Peyer's patch (tissue), 4 donors: Measurements from ENCODE around the gene TRAF3. TPM values are rescaled to one million over a fixed set of nuclear protein-coding genes. Genes with fewer than 3 reads are reported as not detected.
A peak's percentile ranks its signal among the peaks of the same experiment; 100 is the strongest.

Experiments used
- DNase-seq, 3 donors: peaks; one replicate each; pipeline ENCODE4 v3.0.0-alpha.2; 2017 to 2019
- H3K27ac ChIP-seq, 4 donors: fragments of 200-600 bp; sonication (generic); one replicate each; pipeline ENCODE4 v1.5.1; 2016 to 2019
- H3K27me3 ChIP-seq, 2 donors: fragments of 200-600 bp; sonication (generic); one replicate each; pipeline ENCODE4 v1.5.1; 2019
- H3K36me3 ChIP-seq, 3 donors: fragments of 200-600 bp; sonication (generic); one replicate each; pipeline ENCODE4 v1.5.1; 2016 to 2019
- H3K4me1 ChIP-seq, 4 donors: fragments of 200-600 bp; sonication (generic); one replicate each; pipeline ENCODE4 v1.5.1; 2016 to 2019
- H3K4me3 ChIP-seq, 4 donors: fragments of 200-600 bp; sonication (generic); 1 replicate in 3 of 4; 2 replicates in 1 of 4; pipeline ENCODE4 v1.5.1; 2016 to 2019; ENCODE audit warnings: mild to moderate bottlenecking in 1 of 4
- H3K9me3 ChIP-seq, 4 donors: fragments of 200-600 bp; sonication (generic); one replicate each; pipeline ENCODE4 v1.5.1; 2016 to 2019; ENCODE audit warnings: mild to moderate bottlenecking in 1 of 4
- POLR2A ChIP-seq, 2 donors: fragments of 450-650 bp; IDR thresholded peaks; one replicate each; pipeline ENCODE4 v1.5.1; 2017; ENCODE audit warnings: antibody characterized with exemption in 2 of 2, mild to moderate bottlenecking in 2 of 2, moderate library complexity in 2 of 2
- total RNA-seq, 4 donors: library from RNA; depleted of rRNA; stranded (reverse); fragments of >200 nt; gene quantifications; one replicate each; pipeline ENCODE4 v1.1.0, GENCODE V29; 2016
- TF ChIP-seq, protein P1 (sequence below), 6 experiments: fragments of 450-650 bp in 4 of 6; fragments of 200-600 bp in 2 of 6; sonication (generic) in 1 of 6; IDR thresholded peaks; one replicate each; pipeline ENCODE4 v1.5.1; 2017 to 2019; ENCODE audit warnings: antibody characterized with exemption in 6 of 6, mild to moderate bottlenecking in 3 of 6, moderate library complexity in 1 of 6

TRAF3 gene
- total RNA-seq, 4 donors from 2014 or later: 31.7 to 47.8 (median 41.8) TPM

DNA sequence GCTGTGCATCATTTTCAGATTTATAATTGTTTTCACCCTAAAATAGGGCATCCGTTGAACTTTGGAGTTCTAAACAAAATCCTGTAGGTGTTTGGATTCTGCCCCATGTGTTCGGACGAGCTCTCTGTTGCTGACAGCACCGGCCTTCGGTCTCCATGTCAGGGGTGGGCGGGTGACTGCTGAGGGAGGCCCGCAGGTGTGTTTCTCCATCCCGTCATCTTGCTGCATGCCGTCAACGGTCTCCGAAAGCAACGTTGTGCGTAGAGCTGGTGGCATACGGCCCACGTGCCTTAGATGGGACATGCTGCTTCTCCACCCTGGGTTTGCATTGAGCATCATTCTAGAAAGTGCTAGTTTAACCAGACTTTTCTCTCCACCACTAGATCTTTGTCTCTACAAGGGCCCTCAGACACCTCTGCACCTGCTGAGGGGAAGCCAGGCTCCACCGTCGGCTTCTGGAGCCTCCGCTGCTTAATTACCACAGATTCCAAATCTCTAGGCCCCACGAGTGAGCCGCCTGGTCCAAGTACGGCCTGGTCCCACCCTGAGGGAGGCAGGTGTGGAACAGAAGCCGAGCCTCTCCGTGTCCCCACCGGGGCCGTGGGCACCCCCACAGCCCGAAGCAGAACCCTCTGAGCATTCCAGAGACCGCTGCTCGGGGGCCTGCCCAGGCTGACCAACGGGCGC, 129.5 kb downstream of the TRAF3 start:
- Histone ChIP-seq H3K4me1 (peaks cover 0 to 12% (median 5%) of the 10 kb centered on the region in 4 donors), H3K4me3 (no peak overlapping the region), H3K36me3 (peaks cover 0 to 39% (median 0%) of the 10 kb centered on the region in 3 donors), H3K27me3 (no peaks in the 10 kb centered on the region), H3K9me3 (no peaks in the 10 kb centered on the region), H3K27ac (no peak overlapping the region)
- no peak for TF ChIP-seq POLR2A (IDR thresholded peaks at IDR 0.05)
- TF ChIP-seq, protein P1, sequence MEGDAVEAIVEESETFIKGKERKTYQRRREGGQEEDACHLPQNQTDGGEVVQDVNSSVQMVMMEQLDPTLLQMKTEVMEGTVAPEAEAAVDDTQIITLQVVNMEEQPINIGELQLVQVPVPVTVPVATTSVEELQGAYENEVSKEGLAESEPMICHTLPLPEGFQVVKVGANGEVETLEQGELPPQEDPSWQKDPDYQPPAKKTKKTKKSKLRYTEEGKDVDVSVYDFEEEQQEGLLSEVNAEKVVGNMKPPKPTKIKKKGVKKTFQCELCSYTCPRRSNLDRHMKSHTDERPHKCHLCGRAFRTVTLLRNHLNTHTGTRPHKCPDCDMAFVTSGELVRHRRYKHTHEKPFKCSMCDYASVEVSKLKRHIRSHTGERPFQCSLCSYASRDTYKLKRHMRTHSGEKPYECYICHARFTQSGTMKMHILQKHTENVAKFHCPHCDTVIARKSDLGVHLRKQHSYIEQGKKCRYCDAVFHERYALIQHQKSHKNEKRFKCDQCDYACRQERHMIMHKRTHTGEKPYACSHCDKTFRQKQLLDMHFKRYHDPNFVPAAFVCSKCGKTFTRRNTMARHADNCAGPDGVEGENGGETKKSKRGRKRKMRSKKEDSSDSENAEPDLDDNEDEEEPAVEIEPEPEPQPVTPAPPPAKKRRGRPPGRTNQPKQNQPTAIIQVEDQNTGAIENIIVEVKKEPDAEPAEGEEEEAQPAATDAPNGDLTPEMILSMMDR (IDR thresholded peaks at IDR 0.05): no peak
- DNase-seq: peak in 1 of 3 donors; percentile 31

DNA sequence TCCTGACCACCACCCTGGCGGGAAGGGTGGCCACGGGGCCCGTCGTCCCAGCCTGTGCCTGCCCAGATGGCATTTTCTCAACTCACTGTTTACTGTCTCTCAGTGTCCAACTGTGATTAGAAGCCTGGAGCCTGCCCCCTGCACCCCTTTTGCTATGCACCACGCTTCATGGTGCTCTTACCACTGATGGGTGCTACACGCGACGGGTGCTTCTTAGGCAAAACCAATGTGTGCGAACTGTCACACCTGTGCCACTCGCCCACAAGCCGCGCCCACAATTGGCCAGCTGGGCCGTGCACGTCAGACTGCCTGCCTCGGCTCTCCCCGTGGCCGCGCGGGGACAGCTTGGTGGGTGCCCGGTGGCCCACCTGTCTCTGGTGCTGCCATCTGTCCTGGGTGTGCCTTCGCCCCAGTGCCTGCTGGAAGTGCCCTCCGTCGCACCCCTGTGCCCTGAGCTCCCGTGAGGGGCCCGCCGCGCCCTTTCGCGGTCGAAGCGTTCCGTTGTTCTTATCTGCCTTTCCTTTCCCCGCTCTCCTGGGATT, 130.1 kb downstream of the TRAF3 start:
- Histone ChIP-seq H3K27me3 (no peaks in the 10 kb centered on the region), H3K36me3 (peaks cover 0 to 39% (median 0%) of the 10 kb centered on the region in 3 donors), H3K27ac (no peak overlapping the region), H3K4me1 (peaks cover 0 to 6% (median 2%) of the 10 kb centered on the region in 4 donors), H3K4me3 (no peak overlapping the region), H3K9me3 (no peaks in the 10 kb centered on the region)
- DNase-seq: no peak
- TF ChIP-seq POLR2A (IDR thresholded peaks at IDR 0.05): no peak
- TF ChIP-seq, protein P1 (IDR thresholded peaks at IDR 0.05): no peak

DNA sequence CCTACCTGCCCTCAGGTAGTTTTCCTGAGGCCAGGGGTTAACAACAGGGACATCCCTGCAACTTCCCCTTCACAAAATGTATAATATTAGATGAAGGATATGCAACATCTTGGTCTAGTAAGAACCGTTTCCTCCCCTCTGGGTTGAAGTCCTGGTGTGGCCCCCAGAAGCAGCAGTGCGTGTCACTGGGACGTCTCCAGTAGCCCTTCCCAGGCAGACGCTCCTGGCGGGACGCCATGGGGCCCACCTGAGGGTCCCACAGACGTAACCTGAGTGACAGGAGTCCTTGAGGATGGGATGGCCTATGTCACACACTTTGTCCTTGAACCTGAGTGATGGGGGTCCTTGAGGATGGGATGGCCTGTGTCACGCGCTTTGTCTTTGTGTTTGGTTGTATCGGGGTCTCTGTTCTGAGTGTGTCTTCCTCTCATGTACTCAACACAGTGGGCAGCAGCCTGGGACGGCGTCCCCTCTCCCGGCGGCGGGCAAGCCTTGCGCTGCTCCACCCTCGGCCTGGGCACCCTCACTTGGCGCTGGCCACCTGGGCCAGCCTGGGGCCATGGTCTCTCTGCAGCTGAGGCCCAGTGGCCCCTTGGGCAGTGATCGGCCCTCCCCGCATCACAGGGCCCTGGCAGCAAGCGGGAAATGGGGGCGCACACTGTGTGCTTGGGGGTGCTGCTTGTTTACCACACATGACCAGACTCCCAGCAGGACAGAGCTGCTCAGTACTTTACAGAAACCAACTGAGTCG, 130.9 kb downstream of the TRAF3 start:
- TF ChIP-seq POLR2A (IDR thresholded peaks at IDR 0.05): no peak
- TF ChIP-seq, protein P1 (IDR thresholded peaks at IDR 0.05): no peak
- H3K4me1 ChIP-seq: peaks cover 0 to 1% (median 0%) of the 10 kb centered on the region in 4 donors
- no peak for DNase-seq
- peaks cover 0 to 34% (median 0%) of the 10 kb centered on the region in 3 donors for H3K36me3 ChIP-seq
- H3K27me3 ChIP-seq: no peaks in the 10 kb centered on the region
- H3K4me3 ChIP-seq: no peak overlapping the region
- no peaks in the 10 kb centered on the region for H3K9me3 ChIP-seq
- H3K27ac ChIP-seq: no peak overlapping the region

DNA sequence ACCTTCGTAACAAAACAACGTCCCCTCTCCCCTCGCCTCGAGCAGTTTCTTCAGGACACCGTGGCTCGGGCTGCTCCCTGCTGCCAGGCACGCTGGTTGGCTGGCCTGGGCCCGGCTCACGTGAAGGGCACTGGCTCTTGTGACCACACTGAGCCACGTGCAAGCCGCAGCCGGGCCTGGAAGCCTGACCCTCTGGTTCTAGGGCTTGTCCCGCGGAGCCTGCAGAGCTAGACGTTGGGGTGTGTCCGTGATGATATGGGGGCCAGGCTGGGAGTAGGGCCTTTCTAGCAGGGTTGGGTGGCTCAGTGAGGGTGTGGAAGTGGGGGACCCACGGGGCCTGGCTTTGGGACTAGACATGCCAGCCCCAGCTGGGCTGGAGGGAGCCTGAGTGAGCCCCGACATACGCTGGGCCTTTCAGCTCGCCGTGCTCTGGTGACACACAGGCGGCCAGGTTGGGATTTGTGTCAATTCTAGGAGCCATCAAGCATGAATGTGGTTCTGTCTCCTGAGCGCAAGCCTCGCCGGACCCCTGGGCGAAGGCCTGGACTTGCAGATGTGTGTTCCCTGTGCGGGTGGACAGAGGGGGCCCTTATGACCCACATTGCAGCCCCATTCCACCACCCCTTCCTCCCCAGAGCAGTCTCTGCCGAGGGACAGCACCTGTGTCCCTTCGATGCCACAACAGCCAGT, 131.7 kb downstream of the TRAF3 start:
- Histone ChIP-seq H3K27ac (no peak overlapping the region), H3K4me1 (peaks cover 0 to 9% (median 0%) of the 10 kb centered on the region in 4 donors), H3K4me3 (no peak overlapping the region), H3K36me3 (peaks cover 0 to 27% (median 0%) of the 10 kb centered on the region in 3 donors), H3K9me3 (no peaks in the 10 kb centered on the region), H3K27me3 (no peaks in the 10 kb centered on the region)
- TF ChIP-seq, protein P1 (IDR thresholded peaks at IDR 0.05): no peak
- TF ChIP-seq POLR2A (IDR thresholded peaks at IDR 0.05): no peak
- DNase-seq: peak in 1 of 3 donors; percentile 39

DNA sequence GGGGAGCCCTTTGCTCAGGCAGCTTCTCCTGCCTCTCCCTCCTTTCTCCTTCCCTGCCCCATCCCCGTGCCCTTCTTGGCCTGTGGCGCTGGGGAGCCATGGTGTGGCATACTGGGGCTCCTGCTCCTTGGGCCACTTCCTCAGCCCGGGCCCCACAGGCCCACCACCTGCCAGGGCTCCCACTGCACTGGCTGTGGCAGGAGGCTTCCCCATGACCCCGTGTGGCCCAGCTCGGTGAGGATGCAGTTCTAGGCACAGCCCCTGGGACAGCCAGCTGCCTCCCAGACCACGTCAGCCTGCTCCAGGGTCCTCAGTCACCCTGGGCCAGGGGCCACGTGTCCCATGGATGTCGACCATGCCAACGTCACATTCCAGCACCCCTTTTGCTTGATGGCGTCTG, 132.2 kb downstream of the TRAF3 start:
- DNase-seq: peak in 1 of 3 donors; percentile 34
- TF ChIP-seq, protein P1 (IDR thresholded peaks at IDR 0.05): no peak
- TF ChIP-seq POLR2A (IDR thresholded peaks at IDR 0.05): no peak
- Histone ChIP-seq H3K36me3 (peaks cover 0 to 22% (median 0%) of the 10 kb centered on the region in 3 donors), H3K4me1 (peaks cover 0 to 14% (median 0%) of the 10 kb centered on the region in 4 donors), H3K4me3 (no peak overlapping the region), H3K9me3 (no peaks in the 10 kb centered on the region), H3K27me3 (no peaks in the 10 kb centered on the region), H3K27ac (no peak overlapping the region)
